ENCODE results near the gene SZT2.

- no peak for TF ChIP-seq ZNF274 (IDR thresholded peaks at IDR 0.05; ENCODE audit: low read depth, low read length)
- TF ChIP-seq YY1 (IDR thresholded peaks at IDR 0.05; ENCODE audit: insufficient read depth, insufficient read length), result no peak
- TF ChIP-seq SUZ12 (IDR thresholded peaks at IDR 0.05; ENCODE audit: extremely low read depth, insufficient read depth, insufficient read length), result no peak
Measured at GRCh38 chr1:43344267-43344850, 45.3 kb upstream of the SZT2 start.
